ENCODE data around the gene GPER1. TPM values are rescaled to one million over a fixed set of nuclear protein-coding genes. Genes with fewer than 3 reads are reported as not detected.

The GPER1 gene
- total RNA-seq, 1 donor from 2014 or later: 26.0 TPM

GRCh38 chr7:1049006-1049741, 38.7 kb upstream of the GPER1 start:
- Histone ChIP-seq H3K27ac (peak overlapping the region; percentile 64), H3K36me3 (no peaks in the 10 kb centered on the region), H3K4me1 (peaks cover 96% of the 10 kb centered on the region), H3K27me3 (ENCODE audit: low read depth) (no peaks in the 10 kb centered on the region), H3K9me3 (no peaks in the 10 kb centered on the region), H3K4me3 (no peak overlapping the region)
- intact Hi-C loops (cut with DNase I): no loop called here
- no peak for DNase-seq
- ATAC-seq: no peak
- no peak for TF ChIP-seq CTCF (IDR thresholded peaks at IDR 0.05)

GRCh38 chr7:1049801-1050200, 38.1 kb upstream of the GPER1 start:
- intact Hi-C loops (cut with DNase I): no loop called here
- DNase-seq: peak; percentile 22
- no peaks in the 10 kb centered on the region for H3K27me3 ChIP-seq (ENCODE audit: low read depth)

DNA sequence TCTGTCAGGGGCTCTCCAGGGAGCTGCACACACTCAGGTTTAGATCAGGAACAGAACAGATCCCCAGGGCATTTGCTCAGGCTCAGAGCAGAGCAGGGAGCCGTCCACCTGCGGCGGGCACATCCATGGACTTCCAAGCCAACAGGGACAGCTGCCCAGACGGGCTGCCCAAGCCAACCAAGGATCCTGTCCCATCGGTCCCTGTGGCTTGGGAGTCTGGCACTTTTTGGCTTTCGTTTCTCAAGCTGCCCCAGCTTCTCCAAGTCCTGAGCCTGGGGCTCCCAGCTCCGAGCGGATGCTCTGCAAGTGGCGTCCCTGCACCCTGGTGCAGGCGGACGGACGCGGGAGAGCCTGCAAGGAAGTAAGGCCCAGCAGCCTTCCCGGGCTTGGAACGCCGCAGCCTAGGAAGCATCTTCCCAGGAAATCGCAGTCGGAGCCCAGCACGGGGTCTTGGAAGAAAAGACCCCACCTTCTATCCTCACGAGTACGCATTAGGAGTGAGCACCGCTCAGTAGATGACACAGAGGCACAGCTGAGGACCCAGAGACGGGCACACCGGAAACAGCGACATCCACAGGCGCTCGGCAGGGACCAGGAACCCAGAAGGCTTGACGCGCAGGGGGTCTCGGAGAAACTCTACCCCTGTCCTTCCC, 37.5 kb upstream of the GPER1 start:
- Histone ChIP-seq H3K9me3 (no peaks in the 10 kb centered on the region), H3K4me3 (no peak overlapping the region), H3K4me1 (peaks cover 100% of the 10 kb centered on the region), H3K27me3 (ENCODE audit: low read depth) (no peaks in the 10 kb centered on the region), H3K27ac (peak overlapping the region; percentile 88), H3K36me3 (no peaks in the 10 kb centered on the region)
- intact Hi-C loops (cut with DNase I): no loop called here
- ATAC-seq (no peak), DNase-seq (peak; percentile 37)
- no peak for TF ChIP-seq CTCF (IDR thresholded peaks at IDR 0.05)

More at GRCh38 chr7:1049801-1050200, 38.1 kb upstream of the GPER1 start:
- no peaks in the 10 kb centered on the region for H3K36me3 ChIP-seq
- peak overlapping the region; percentile 64 for H3K27ac ChIP-seq
- ATAC-seq: no peak
- H3K4me1 ChIP-seq: peaks cover 100% of the 10 kb centered on the region
- H3K4me3 ChIP-seq: no peak overlapping the region
- H3K9me3 ChIP-seq: no peaks in the 10 kb centered on the region
- TF ChIP-seq CTCF (IDR thresholded peaks at IDR 0.05): no peak

DNA sequence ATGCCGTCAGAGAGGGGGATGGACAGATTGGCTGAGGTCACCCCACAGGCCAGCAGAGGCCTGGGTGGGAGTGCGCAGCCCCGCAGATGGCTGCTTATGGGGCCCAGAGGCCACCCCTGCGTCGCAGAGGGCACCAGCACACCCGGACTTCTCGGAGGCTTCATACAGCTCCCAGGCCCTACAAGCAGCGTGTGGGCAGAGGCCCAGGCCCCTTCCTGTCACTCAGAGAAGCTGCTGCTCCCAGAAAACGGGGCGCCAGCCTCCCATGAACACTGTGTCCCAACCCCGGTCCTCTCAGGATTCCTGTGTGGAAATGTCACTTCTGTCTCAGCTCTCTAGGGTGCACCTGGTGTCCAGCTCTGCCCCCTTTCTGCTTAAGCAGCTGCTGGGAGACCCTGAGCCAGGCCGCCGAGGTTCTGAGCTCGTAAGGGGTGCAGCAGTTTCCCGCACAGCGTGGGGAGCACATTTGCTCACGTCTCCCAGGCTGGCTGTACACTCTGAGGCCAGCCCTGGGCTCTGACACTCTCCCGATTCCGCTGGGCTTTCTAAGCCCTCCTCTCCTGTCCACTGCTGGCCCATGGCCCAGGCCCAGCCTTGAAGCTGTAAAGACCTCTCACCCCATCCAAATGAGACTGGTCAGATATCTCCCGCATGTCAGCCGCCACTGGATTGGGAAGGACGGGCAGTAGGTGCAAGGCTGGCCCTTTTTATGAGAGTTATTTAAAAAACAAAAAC, 36.8 kb upstream of the GPER1 start:
- no peak for ATAC-seq
- DNase-seq: peak; percentile 43
- H3K36me3 ChIP-seq: no peaks in the 10 kb centered on the region
- intact Hi-C loops (cut with DNase I): no loop called here
- no peaks in the 10 kb centered on the region for H3K27me3 ChIP-seq (ENCODE audit: low read depth)
- H3K4me1 ChIP-seq: peaks cover 100% of the 10 kb centered on the region
- H3K9me3 ChIP-seq: no peaks in the 10 kb centered on the region
- no peak for TF ChIP-seq CTCF (IDR thresholded peaks at IDR 0.05)
- H3K4me3 ChIP-seq: no peak overlapping the region
- peak overlapping the region; percentile 88 for H3K27ac ChIP-seq

DNA sequence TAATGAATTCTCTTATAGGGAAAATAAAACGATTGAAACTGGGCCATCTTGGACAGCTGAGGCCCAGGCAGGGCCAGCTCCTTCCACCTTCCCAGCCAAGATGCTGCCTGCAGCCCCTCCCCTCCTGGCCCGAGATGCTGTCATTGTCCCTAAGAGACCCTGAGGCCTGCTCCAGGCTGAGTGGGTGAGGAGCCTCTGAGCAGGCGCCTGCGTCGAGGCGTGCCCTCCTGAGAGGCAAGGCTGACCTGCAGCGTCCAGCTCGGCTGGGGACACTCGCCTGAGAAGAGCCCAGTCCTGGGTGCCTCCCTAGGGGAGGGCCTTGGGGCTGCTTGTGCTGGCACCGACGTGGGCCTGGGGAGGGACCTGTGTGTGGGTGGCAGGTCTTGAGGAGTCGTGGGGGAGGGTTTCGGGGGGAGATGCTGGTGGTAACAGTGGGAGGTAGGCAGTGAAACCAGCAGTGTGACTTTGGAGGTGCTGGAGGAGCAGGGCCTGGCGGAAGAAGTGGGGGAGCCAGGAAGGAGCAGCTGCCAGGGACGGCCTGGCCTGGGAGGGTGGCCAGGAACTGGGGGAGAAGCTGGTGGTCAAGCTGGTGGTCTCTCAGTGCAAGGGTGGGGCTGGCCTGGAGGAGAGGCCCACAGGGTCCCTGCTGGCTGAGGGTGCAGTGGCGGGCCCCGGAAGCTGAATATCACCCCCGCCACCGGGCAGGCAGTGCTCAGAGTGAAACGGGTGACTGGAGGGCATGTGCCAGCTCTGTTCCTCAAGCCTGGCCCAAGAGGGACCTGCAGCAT, 35.7 kb upstream of the GPER1 start:
- H3K9me3 ChIP-seq: no peaks in the 10 kb centered on the region
- no peak for ATAC-seq
- peak; percentile 43 for DNase-seq
- no peaks in the 10 kb centered on the region for H3K27me3 ChIP-seq (ENCODE audit: low read depth)
- no peak for TF ChIP-seq CTCF (IDR thresholded peaks at IDR 0.05)
- H3K27ac ChIP-seq: peak overlapping the region; percentile 88
- peaks cover under 1% of the 10 kb centered on the region for H3K36me3 ChIP-seq
- intact Hi-C loops (cut with DNase I): no loop called here
- no peak overlapping the region for H3K4me3 ChIP-seq
- peaks cover 93% of the 10 kb centered on the region for H3K4me1 ChIP-seq
